CD1c-positive myeloid dendritic cell (primary cell): ENCODE measurements around the gene SLC9A9.
"Not testable (repeated sequence)": the region's sequence is repeated elsewhere in the genome, so short reads cannot be mapped to it uniquely, and the experiment has no call there.

ENCODE experiments used
- DNase-seq: peaks from one replicate; pipeline ENCODE4 v3.0.0-alpha.2; 2016; ENCODE audit errors: extremely low spot score

The SLC9A9 gene

GRCh38 chr3:143695333-143695732, 152.9 kb downstream of the SLC9A9 start:
- DNase-seq, result not testable (repeated sequence)

GRCh38 chr3:143693506-143693905, 154.8 kb downstream of the SLC9A9 start:
- DNase-seq, result no peak

- DNase-seq, result no peak
Measured at GRCh38 chr3:143686638-143687197, 161.6 kb downstream of the SLC9A9 start.

- DNase-seq, result no peak
Measured at GRCh38 chr3:143685491-143685890, 162.8 kb downstream of the SLC9A9 start.

GRCh38 chr3:143677430-143677829, 170.8 kb downstream of the SLC9A9 start:
- no peak for DNase-seq

- DNase-seq, result no peak
Measured at GRCh38 chr3:143676747-143677146, 171.5 kb downstream of the SLC9A9 start.

- DNase-seq, result no peak
Measured at GRCh38 chr3:143676021-143676420, 172.2 kb downstream of the SLC9A9 start.

GRCh38 chr3:143674100-143674968, 173.9 kb downstream of the SLC9A9 start:
- peak; percentile 84 for DNase-seq

- DNase-seq, result no peak
Measured at GRCh38 chr3:143672396-143673165, 175.7 kb downstream of the SLC9A9 start.

- DNase-seq, result no peak
Measured at GRCh38 chr3:143671626-143672025, 176.6 kb downstream of the SLC9A9 start.

- no peak for DNase-seq
Measured at GRCh38 chr3:143668924-143669790, 179.1 kb downstream of the SLC9A9 start.

- DNase-seq, result no peak
Measured at GRCh38 chr3:143668385-143668784, 179.9 kb downstream of the SLC9A9 start.

GRCh38 chr3:143661677-143662076, 186.6 kb downstream of the SLC9A9 start:
- no peak for DNase-seq

GRCh38 chr3:143658861-143659260, 189.4 kb downstream of the SLC9A9 start:
- no peak for DNase-seq

GRCh38 chr3:143658116-143658515, 190.2 kb downstream of the SLC9A9 start:
- no peak for DNase-seq

- no peak for DNase-seq
Measured at GRCh38 chr3:143657391-143657790, 190.9 kb downstream of the SLC9A9 start.

GRCh38 chr3:143654906-143655305, 193.4 kb downstream of the SLC9A9 start:
- DNase-seq, result no peak

GRCh38 chr3:143653935-143654334, 194.3 kb downstream of the SLC9A9 start:
- no peak for DNase-seq

- no peak for DNase-seq
Measured at GRCh38 chr3:143653493-143653892, 194.8 kb downstream of the SLC9A9 start.

- no peak for DNase-seq
Measured at GRCh38 chr3:143652118-143652517, 196.2 kb downstream of the SLC9A9 start.

GRCh38 chr3:143650827-143651226, 197.4 kb downstream of the SLC9A9 start:
- DNase-seq, result no peak

GRCh38 chr3:143650120-143650519, 198.1 kb downstream of the SLC9A9 start:
- no peak for DNase-seq
